GM18520 (cell line): ENCODE data around the gene NR1I2.

ENCODE experiments used
- ATAC-seq: cut with Tn5 transposase; IDR thresholded peaks from one replicate; pipeline ENCODE4 v1.9.1; 2021; ENCODE audit not compliant: unreplicated experiment

Gene NR1I2

DNA sequence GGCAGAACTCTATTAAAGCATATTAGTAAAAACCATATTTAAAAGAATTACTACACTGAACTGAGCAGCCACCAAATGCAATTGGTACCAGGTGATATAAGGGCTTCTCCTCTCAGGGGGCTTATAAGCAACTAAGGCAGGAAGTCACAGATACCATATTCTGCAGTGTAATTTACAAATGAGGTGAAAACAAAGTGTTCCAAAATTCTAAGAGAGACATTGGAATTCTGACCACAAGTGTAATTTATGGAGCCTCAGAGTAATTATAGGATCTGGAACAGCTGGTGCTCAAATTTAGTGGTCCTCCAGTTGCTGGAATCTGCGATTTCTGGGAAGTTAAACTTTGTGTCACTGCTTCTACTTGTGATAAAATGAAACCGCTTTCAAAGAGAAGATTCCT, 3.1 kb upstream of the NR1I2 start:
- ATAC-seq: no peak

DNA sequence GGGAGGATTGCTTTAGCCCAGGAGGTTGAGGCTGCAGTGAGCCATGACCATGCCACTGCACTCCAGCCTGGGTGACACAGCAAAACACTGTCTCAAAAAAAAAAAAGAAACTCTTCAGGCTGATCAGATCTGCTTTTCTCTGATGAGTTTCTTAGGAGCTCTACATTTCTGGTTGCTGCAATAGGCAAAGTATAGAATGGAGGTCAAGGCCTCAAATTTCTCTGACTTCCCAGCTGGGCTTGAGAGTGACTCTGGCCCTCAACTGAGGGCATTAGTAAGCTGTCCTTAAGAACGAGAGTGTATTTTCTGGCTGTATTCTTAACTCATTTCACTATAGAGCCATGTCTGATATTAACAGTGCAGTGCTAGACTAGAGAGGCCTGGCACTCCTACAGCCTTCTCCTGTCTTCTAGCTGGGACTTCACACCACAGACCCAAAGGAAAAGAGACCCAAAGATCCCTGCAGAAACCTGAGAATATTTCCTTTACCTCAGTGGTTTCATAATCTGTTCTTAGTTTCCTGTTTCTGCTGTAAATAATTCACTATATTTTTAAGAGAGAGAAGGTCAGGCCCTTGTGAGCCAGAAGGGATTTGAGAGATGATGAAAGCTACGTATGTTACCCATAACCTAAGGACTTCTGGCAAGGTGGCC, 2.0 kb upstream of the NR1I2 start:
- peak; percentile 35 for ATAC-seq

DNA sequence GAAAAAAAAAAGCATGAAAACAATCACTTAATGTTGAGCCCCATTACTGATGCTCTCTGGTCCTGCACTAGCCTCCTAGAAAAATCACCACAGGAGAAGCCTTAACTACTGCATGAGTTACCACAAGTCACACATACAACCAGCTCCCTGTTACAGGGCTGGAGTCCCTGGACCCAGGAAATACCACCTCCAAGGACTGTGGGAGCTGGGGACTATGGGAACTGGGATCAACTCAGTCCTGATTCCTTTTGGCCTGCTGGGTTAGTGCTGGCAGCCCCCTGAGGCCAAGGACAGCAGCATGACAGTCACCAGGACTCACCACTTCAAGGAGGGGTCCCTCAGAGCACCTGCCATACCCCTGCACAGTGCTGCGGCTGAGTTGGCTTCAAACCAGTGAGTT, 559 bp downstream of the NR1I2 start:
- ATAC-seq: no peak

DNA sequence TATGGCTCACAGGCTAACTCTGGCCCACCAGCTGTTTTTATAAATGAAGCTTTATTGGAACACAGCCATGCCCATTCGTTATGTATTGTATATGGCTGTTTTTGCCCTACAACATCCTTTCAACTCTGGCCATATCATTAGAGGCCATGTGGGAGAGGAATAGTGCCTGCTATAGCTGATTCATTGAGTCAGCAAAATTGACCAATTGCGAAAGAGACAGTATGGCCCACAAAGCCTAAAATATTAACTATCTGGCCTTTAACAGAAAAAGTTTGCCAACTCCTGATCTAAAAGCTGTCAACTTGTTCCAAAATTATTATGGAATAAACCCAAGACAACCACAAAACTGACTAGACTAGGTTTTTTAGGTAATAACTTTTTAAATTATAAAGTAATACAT, 1.4 kb downstream of the NR1I2 start:
- ATAC-seq: no peak

DNA sequence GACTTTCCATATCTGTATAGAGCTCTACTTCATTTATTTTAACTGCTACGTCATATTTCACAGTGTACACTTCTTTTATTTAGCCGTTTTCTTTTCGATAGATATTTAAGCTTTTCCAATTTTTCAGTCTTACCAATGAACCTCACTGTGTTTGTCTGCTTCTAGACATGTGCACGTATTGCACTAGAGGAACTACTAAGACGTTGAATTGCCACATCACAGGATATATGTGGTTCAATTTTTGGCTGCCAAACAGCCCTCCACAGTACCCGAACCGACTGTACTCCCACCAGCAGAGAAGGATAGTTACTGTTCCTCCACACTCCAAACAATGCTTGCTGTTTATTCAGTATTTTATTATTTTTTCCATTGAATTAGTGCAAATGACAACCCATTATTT, 2.0 kb downstream of the NR1I2 start:
- ATAC-seq: no peak

DNA sequence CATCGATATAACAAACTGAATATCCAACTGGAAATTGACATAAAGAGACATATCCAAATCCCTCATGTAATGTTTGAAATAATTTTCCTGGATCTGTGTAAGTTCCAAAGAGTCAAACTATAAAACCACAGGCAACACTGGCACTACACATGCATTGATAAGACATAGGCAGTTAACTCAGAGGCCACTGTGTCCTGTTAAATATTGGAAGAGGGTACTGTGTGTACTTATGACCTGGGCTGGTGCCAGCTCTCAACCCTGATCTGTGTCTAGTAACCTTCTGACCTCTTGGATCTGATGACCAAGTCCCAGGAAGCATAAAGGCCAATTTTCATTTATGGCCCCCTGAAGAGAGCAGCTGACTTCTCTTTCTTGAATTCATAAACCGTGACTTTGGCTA, 4.5 kb downstream of the NR1I2 start:
- ATAC-seq: no peak

DNA sequence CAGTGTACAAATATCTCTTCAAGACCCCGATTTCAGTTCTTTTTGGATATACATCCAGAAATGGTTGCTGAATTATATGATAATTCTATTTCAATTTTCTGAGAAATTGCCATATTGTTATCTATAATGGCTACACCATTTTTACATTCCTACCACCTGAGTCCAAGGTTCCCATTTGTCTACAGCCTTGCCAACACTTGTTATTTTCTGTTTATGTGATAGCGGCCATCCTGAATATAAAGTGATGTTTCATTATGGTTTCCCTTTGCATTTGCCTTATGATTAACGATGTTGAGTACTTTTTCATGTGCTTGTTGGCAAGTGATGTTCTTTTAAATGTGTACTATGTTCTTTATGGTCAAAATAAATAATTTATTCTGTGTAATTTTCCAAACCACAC, 8.5 kb downstream of the NR1I2 start:
- no peak for ATAC-seq

DNA sequence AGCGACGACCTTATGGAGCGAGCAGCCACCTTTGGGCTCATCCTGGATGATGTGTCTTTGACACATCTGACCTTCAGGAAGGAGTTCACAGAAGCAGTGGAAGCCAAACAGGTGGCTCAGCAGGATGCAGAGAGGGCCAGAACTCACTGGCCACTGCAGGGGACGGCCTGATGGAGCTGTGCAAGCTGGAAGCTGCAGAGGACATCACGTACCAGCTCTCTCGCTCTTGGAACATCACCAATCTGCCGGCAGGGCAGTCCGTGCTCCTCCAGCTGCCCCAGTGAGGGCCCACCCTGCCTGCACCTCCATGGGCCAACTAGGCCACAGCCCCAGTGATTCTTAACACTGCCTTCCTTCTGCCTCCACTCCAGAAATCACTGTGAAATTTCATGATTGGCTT, 10.4 kb downstream of the NR1I2 start:
- ATAC-seq: no peak

DNA sequence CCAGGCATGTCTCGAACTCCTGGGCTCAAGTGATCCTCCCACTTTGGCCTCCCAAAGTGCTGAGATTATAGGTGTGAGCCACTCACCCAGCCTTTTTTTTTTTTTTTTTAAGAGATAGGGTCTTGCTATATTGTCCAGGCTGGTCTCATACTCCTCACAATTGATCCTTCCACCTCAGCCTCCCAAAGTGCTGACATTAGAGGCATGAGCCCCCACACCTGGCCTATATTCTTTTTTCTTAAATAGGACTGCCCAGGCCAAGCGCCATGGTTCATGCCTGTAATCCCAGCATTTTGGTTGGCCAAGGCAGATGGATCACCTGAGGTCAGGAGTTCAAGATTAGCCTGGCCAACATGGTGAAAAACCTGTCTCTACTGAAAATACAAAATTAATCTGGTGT, 12.5 kb downstream of the NR1I2 start:
- no peak for ATAC-seq

DNA sequence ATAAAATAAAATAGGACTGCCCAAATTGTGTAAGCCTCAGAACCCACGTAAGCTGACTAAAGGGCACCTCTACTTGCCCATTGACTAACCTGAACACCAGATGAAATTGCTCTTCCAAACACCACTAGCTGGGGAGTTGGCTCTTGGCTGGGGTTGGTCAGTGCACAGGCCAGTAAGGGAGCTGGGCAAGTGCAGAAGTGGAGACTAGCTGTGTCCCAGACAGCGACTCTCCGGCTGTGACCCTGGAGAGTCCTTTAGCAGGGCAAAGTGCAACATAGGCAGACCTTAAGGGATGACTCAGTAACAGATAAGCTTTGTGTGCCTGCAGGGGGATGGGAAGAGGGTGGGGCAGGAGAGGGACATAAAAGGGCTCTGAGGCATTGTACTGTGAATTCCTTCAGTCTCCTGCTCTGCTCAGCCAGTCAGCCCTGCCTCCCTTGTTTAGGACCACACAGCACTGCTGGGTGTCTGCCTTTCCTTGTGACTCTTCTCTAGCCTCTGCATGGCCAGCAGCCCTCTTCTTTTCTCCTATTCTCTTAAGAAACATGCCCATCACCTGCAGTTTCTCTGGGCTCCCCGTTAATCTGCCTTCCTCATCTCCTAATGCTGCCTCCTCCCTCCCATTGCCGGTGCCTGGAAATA, 13.2 kb downstream of the NR1I2 start:
- ATAC-seq: no peak

DNA sequence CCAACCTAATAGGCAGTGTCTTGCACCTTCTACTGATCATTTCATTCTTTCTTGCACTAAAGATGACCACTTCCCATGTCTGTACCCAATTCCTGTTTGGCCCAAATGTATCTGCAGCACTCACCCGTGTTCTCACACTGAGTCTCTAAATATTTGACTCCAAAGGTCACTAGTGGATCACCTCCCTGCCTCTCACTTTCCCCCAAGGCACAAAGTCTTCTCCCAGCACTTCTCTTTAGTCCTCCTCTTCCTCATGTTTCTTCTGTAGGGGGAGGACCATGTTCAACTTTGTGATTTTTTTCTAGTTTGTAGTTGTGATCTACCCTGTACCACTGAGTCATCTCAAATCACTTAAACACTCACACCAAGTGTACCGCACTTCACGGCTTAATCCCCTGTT, 13.9 kb downstream of the NR1I2 start:
- no peak for ATAC-seq

DNA sequence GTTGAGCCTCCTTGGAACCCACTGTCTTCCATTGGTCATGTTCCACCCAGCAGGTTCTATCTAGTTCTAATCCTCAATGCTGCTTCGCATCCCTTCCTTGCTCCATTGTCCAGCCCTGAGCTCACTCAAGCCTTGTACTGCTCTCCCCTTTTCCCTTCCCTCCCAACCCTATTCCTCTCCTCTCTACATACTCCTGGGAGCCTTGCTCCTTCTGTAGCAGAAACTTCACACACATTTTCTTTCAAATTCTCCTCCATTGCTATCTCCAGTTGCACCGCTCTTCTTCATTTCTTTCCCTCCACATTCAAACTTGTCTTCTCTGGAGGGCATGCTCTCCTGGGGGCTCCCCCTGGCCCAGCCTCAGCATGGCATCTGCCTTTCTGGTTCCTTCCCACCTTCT, 14.5 kb downstream of the NR1I2 start:
- no peak for ATAC-seq

DNA sequence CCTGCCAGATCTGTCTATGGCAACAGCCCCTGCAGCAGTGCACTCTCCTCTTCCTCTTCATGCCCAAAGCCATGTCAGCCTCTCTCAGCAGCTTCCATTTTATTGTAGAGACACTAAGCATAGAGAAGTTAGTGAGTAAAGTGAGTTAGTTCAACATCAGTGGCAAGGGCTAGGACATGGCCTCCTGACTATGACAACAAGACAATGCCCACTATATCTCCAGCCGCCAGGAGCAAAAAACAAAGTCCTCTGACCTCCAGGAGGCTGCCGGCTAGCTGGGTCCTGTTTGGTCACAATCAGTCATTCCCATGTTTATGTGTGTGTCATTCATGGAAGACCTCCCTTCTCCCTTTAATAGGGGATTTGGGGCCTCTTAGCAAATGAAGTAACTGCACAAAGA, 14.9 kb downstream of the NR1I2 start:
- no peak for ATAC-seq

DNA sequence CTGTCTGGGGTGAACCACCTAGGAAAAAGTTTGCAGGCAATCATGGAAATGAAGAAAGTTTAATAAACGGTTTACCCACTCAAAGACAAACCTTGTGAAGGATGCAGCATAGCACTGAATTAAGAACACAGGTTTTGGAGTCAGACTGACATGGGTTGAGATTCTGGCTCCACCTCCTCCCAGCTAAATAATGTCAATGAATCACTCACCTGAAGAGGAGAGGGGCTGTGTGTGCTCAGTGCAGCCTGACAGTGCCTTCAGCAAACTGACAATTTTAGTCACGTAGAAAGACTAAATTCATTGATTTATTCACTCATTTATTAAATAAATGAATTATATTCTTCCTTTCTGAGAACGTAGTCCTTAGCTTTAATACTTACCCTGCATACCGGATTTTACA, 18.9 kb downstream of the NR1I2 start:
- no peak for ATAC-seq

DNA sequence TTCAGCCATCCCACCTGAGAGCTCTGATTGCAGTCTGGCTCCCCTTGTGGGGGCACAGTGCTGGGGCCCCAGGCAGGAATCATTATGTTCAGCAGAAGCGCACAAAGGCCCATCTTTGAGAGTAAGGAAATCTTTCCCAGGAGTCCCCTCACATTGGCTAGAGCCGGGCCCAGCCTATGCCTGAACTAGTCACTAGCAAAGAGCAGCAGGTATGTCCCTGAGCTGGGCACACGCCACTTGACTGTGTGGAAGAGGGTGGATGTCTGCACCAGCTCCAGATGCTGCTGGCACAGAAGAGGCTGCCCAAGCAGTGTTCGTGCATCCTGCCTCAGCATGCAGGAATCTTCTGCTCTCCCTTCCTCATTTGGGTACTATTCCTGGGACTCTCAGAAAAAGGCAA, 26.3 kb downstream of the NR1I2 start:
- no peak for ATAC-seq

DNA sequence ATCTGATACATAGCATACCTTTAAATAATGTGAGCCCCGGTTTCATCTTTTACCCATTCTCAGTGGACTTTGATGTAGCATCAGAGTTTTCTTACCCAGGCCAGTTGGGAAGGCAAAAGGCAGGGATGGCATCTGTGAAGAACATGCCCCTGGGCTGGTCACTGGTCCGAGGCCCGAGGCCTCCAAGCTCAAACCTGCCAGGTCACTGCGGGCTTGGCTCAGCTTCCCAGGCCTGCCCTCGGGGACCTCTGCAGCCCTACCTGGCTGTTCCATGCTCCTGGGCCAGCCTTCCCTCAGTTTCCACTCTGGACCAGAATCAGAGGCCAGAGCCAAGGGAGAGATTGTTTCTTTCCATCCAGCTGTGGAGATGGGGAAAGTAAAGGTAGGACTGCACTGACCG, 26.9 kb downstream of the NR1I2 start:
- no peak for ATAC-seq

DNA sequence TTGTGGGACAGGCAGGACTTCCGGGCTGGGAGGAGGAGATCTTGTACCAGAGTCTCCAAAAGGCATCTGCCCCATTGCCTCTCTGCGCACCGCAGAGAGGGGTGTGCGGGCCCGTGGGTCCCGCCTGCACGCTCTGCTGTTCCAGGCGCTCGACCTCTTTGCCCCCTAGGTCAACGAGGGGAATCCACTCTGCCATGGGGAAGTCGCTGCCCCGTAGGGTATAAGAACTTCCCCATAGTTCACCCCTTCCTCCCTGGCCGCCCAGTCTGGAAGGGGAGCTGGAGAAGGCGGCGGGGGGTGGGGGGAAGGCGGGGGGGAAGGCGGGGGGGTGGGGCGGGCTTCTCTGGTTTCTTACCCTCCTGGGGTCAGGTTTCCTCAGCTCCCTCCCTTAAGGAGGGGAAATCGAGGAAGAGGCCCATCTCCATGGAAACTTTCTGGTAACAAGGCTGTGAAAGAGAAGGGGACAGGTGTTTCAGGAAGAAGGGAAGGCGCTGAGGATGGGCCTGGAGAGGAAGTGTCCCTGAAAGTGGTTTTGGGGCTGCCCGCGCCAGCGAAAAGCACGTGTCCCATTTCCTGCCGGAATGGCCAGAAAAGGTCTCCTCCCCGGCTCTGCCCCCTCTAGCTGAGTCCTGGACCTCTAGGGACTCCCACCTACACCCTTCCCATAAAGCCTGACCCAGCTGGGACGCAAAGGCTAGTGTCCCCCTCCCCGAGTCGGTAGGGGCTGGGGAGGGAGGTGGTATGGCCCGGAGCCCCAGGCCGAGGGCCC, 27.5 kb downstream of the NR1I2 start:
- ATAC-seq: peak; percentile 18

DNA sequence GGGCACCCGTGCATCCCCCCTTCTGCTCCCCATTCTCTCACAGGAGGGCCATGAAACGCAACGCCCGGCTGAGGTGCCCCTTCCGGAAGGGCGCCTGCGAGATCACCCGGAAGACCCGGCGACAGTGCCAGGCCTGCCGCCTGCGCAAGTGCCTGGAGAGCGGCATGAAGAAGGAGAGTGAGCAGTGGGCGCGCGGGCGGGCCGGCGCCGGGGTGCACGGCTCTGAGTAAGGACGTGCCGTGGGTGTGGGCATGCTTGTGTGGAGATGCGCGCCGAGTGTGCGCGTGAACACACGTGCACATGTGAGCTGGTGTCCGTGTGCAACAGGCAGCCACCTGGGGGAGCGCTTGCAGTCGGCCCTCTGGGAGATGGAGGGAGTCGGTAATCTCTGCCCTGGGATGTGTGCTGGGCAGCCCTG, 28.1 kb downstream of the NR1I2 start:
- peak; percentile 79 for ATAC-seq

DNA sequence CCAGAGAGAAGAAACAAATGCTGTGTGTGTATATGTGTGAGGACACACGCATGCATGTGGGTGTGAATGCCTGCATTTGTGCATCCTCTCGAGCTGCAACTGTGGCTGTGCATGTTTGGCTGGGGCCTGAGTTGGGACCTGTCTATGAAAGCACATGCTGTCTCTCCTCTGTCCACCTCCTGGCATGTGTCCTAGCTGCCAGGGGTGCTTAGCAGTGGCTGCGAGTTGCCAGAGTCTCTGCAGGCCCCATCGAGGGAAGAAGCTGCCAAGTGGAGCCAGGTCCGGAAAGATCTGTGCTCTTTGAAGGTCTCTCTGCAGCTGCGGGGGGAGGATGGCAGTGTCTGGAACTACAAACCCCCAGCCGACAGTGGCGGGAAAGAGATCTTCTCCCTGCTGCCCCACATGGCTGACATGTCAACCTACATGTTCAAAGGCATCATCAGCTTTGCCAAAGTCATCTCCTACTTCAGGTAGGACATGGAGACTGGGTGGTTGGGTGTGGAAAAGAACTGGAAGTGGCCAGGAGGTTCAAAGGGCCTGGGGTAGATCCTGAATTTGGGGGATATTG, 30.7 kb downstream of the NR1I2 start:
- ATAC-seq: no peak

DNA sequence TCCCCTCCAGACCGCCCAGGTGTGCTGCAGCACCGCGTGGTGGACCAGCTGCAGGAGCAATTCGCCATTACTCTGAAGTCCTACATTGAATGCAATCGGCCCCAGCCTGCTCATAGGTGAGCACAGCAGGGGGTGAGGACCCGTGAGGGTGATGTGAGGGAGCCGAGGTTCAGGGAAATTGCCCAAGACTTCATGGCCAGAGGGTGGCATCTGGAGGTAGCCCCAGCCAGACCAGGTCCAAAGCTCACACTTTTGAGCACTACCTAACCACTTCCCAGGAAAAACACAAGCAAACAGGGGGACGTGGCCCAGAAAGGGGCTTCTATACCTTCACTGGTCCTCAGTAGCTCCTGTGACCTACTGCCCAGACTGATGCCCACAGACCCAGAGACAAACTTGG, 33.8 kb downstream of the NR1I2 start:
- no peak for ATAC-seq

DNA sequence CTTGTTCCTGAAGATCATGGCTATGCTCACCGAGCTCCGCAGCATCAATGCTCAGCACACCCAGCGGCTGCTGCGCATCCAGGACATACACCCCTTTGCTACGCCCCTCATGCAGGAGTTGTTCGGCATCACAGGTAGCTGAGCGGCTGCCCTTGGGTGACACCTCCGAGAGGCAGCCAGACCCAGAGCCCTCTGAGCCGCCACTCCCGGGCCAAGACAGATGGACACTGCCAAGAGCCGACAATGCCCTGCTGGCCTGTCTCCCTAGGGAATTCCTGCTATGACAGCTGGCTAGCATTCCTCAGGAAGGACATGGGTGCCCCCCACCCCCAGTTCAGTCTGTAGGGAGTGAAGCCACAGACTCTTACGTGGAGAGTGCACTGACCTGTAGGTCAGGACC, 35.2 kb downstream of the NR1I2 start:
- no peak for ATAC-seq
